GM21737 (cell line): ENCODE data around the gene PNMA1.

ENCODE experiments used
- ATAC-seq: cut with Tn5 transposase; IDR thresholded peaks from one replicate; pipeline ENCODE4 v1.9.1; 2021; ENCODE audit warnings: mild to moderate bottlenecking, moderate library complexity; ENCODE audit not compliant: unreplicated experiment

PNMA1 gene

DNA sequence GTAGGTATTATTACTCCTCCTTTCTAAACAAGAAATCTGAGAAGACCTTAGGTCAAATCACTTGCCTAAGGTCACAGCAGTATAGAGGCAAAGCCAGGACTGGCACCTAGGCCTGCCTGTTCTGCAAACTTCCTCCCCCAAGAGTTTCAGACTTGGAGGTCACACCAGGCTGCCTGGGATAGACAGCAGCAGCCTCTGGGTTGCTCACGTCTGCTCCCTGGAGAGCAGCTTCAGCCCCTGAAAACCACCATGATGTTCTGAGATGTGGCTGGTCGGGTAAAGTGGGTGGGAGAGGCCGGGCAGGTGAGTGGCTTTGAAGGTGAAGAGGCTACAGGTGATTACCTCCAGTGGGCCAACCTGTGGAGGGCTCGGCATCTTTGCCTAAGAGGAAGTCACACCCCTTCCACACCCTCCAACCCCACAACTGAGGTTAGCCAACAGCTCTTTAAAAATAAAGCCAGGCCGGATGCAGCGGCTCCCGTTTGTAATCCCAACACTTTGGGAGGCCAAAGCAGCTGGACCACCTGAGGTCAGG lies 37.0 kb upstream of the PNMA1 start:
- no peak for ATAC-seq

DNA sequence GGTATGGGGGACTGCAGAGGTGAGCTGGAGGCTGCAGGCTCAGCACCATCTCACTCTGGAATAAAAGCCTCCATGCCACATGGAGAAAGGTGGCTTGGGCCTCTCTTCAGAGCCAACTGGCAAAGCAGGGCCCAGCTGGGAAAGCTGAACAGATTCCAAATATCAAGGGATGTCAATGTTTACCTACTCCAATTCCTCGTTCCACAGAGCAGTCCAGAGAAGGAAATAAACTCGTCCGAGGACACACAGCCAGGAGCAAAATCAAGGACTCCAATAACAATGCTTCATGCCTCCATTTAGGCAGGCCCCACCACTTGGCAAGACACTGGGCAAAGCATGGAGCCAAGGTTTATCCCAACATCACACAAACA lies 36.3 kb upstream of the PNMA1 start:
- no peak for ATAC-seq

DNA sequence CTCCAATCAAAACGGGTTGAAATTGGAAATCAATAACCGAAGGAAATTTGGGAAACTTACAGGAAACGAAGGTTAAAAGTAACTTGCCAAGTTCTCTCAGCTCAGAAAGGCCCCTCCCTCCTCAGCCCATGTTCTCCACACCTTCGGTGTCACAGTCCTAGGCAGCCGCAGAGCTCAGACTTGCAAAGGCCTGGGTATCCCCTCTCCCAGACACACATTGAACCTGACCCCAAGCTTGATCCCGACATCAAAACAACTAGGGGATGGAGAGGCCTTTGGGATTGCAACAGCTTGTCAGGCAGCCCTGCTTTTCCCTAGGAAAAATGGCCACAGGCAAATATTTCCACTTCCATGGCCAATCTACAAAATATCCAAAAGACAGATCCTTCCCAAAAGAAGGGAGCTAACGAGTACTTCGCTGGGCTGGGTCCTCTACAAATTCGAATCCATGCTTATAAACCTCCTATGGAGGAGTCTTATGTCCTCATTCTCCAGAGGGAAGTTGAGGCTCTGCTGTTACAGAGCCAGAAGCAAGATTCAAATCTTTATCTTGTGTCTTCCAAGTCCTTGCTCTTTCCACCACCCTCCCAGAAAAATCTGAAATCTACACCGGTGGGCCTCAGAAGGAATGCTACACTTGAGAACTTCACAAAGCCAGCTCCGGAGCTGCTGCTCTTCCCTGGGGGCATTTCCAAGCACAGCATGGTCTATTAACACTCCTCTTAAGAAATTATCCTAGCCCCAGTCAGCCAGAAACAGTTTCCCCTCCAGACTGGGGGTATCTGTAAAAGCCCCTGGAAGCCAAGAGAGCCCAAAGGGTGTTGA lies 35.7 kb upstream of the PNMA1 start:
- no peak for ATAC-seq

DNA sequence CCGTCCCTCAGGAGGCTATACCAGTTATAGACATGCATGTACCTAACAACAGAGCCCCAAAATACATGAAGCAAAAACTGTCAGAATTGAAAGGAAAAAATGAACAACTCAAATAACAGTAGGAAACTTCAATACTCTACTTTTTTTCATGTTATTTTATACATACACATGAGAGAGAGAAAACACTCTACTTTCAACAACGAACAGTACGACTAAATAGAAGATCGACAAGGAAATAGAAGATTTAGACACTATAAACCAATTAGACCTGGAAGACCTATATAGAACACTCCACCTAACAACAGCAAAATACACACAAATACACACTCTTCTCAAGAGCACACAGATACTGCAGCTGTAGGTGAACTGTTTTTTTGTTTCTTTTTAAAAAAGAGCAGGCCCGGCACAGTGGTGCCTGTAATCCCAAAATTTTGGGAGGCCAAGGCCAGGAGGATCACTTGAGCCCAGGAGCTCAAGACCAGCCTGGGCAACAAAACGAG lies 34.7 kb upstream of the PNMA1 start:
- no peak for ATAC-seq

DNA sequence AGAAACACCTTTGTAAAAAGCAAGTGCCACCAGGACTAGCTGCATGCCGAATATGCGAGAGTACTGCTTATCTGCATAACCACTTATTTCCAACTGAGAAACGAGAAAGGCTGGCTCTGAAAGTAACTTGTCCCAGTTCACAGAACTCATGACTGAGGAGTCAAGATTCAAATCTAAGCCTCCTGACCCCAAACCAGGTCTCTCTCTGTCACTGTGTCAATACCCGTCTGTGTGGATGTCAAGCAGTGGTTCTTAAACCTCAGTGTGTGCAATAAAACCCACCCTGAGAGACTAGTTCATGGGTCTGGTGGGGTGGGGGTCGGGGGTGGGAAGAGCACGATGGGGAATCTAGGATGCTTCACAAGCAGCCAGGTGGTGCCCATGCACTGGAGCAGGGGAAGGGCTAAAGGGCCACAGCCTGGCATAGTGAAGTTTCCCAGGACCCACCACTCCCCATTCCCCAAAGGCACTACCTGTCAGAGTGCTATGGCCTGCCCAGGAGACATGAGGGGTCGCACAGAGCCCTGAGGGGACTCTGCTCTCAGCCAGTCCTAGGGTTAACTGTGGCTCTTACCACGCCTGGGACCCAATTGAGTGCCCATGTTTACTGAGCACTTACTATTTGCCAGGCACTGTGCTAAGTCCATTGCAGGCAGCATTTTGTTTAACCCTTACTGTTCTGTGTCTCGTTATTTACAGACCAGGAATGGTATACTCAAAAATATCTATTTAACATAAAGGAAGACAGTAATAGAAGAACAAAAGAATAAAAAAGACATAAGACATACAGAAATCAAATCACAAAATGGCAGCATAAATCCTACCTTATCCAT lies 33.4 kb upstream of the PNMA1 start:
- ATAC-seq, result no peak

DNA sequence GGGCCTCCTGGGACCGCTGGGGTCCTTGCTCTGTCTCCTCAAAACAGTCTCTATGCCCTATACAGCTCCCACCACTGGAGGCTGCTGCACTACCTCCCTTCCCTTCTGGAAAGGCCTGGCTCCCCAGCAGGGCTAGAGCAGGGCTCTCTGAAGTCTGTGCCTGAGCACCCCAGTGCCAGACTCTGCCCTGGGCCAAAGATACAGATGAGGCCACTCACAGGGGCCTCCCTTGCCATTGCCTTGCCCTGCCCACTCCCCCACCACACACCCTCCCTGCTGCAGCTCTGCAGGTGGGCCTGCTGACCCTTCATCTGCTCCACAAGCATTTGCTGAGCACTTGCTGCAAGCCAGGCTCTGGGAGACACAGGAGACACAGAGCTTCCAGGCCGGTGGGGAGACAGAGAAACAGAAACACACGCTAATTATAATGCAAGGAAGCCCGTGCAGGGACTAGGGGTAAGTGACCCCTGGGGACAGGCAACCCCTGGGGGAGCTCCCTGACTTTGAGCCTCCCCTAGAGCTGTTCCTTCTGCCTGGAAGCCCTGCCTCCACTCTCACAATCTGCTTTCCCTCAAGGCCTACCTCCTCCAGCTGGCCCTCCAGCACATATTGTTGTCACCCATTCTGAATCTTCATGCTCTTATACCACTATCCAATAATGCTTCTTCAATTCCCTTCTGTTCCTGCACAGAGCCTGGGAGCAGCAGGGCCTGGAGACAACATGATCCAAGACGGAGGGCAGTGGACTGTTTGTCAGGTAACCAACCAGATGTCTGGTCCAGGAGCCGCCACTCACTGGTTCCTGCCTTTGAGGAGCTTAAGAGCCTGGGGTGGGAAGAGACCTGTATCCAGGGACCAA lies 32.6 kb upstream of the PNMA1 start:
- no peak for ATAC-seq

DNA sequence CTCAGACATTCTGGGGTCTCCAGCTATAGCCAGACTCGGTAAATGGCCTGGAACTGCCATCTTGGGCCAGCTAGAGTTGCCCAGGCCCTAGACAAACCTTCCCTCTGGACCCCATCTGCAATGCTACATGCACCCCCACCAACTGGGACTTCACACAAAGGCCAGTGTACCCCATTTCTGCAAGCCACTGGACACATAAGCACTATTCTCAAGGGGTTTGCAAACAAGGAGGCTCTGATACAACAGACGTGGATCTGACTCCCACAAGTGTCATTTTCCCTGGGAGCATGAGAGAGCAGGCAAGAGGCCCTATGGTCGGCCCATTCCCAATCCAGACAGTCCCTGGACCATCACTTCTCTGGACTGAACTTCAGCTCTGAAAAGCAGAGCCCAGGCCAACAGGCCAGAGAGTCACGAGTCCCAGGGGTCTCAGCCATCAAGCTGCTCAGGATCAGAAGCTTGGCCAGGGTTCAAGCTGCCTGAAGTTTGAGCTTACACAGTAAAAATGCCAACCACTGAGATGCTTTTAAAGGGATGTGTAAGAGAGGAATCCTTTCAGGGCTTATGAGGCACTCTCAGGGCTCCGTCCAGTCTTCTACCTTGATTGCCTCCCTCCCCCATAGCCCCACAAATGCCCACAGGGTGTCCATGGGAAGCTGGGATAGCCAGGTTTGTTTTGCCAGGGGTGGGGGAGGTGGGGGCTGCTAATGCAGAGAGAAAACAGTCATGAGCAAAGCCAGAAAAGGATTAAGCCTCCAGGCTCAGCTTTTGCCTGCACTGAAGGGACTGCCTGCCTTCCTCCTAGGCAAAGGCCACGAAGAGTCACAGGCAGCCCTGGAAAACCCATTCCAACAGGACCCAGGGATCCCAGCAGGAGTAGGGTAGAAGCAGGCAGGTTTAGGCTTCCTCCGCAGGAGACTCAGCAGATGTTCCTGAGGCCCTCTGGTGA lies 31.7 kb upstream of the PNMA1 start:
- ATAC-seq, result no peak

DNA sequence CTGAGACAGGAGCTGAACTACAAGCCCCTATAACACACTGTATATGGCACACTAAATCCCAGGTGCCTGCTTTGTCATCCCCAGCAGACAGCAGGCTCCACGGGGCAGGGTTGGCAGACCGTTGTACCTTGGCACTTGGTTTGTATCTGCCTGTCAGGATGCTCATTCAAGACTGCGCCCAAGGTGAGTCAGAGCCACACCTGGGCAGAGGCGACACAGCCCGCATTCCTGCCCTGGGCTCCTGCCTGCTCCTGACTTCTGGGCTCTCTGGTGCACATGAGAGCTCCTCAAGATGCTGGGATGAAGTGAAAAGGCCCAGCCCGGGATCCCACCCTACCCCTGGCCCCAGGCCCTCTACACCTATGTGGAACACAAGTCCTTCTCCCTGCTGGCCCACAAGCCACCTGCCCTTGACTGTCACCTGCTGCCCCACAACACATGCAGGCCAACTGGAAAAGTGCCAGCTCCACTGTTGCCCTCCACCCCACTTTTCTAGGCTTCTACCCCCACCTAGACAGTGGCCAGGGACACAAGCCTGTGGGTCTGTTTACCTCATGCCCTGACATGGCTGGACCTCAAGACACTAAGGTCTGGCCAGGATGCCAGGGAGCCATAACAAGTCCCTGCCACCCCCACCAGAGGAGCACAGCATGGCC lies 30.8 kb upstream of the PNMA1 start:
- no peak for ATAC-seq

DNA sequence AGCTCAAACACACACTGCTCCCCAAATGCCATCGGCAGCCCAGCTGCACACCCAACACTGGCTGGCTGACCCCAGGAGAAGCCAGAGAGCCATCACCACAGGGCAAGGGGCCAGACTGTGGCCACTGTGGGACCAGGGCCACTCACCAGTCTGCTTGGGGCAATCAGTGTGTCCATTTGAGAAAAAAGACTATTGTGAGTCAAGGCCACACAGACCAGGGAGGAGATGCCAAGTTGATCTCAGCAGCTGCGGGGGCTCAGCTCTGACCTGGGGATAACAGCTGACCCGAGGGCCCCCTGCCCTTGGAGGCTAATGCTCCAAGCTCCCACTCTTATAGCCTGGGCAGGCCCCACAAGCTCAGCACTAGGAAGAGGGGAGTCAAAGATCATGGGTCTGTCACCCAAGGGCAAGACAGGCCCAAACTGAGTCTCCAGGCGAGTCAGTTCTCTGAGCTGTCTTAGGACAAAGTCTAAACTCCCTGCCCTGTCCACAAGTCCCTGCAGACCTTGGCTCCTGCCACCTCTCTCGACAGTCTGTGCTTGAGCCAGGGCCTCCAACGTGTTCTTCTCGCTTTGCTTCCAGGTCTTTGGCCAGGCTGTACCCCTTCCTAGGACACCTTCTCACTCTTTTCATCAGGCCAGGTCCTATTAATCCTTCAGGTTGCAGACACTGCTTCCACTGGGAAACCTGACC lies 30.1 kb upstream of the PNMA1 start:
- no peak for ATAC-seq

DNA sequence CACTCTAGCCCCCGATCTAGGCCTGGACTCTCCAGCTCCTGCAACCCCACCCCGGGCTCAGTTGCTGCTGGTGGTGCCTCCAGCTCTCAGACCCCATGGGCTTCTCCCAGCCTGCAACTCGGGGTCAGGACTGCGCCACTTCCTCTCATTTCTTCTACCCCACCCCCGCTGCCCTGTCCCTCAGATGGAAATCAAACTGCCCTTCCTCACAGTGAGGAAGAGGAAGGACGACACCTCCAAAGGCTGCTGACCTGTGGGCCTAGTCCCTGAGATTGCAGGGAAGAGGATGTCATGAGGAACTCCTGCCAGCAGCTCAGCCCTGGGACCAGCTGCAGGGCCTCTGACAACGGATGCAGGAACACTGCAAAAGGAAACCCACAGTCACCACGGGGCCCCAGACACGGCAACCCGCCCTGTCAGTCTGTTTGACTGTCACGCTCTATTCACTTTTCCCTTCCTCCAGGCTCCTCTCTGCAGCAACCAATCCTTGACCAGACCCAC lies 29.3 kb upstream of the PNMA1 start:
- ATAC-seq, result peak; percentile 45

DNA sequence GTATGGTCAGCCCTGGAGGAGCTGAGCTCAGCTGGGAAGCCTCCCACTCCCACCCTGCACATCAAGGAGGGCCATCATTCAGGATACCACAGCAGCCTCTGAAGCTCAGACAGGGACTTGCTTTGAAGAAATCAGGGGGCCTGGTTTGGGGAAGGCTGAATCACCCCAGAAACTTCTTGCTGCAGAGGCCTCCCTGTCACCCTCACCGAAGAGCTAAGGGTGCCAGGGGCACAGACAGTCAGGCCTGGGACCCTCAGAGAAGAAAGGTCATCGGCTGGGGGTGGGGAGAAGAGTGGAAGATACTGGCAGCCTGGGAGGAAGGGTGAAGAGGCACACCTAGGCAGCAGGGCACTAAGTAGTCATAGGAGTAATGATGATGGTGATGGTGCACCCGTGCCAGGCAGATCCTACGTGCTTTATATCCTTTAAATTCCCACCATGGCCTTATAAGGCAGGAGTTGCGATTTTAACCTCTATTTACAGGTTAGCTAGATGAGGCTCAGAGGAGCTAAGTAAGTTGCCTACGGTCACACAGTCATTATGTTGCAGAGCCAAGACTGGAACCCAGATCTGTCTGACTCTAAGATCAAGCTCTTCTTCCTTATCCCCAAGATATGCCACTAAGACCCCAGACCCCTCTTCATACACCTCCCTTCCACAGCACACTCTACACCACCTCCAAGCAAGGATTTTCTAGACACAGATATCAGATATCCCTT lies 28.5 kb upstream of the PNMA1 start:
- no peak for ATAC-seq

DNA sequence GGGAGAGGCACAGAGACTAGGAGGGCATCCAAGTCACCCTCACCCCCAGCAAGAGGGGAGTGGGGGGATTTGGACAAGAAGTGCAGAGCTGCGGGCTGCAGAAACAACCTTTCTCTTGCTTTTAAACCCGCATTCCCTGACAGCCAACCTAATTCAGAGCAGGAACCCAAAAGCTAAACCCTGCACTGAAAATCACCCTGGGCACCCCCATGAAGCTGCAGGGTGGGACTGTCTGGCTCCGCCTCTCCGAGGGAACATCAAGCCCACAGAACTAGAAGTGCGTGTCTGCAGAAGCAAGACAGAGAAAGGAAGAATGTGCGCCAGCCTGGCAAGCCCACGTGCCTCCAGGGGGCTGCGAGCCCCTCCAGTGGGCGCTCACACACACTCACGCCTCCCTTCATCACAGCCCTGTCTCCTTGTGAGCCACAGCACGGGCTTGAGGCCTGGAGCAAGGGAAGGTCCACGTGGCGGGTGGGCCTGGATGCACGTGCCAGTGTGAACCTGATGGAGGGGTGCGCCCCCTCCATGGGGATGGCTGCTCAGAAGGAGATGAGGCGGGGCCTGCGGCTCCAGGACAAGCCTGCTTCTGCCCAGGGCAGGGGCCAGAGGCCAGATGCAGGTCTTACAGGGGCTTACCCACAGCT lies 27.8 kb upstream of the PNMA1 start:
- no peak for ATAC-seq

DNA sequence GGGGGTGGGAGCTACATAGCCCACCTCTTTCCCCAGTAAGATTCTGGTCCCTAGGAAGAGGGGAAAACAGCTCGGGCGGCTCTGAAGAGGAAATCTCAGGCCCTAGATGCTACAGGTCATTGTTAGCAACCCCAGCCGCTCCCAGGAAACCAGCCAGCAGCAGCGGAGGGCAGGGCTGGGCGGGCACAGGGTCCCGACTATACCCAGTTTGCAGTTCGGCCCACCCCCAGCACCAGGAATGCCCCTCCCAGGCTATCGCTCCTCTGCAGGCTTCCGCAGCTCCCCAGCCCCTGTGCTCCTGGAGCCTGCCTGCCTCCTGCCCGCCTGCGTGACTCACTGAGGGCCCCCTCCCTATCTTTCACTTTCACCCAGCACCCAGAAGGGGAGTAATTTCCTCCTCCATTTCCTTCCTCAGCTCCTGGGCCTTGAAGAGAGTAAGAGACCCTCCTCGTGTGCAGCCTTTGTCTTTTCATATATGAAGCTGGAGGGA lies 27.2 kb upstream of the PNMA1 start:
- ATAC-seq, result peak; percentile 44

DNA sequence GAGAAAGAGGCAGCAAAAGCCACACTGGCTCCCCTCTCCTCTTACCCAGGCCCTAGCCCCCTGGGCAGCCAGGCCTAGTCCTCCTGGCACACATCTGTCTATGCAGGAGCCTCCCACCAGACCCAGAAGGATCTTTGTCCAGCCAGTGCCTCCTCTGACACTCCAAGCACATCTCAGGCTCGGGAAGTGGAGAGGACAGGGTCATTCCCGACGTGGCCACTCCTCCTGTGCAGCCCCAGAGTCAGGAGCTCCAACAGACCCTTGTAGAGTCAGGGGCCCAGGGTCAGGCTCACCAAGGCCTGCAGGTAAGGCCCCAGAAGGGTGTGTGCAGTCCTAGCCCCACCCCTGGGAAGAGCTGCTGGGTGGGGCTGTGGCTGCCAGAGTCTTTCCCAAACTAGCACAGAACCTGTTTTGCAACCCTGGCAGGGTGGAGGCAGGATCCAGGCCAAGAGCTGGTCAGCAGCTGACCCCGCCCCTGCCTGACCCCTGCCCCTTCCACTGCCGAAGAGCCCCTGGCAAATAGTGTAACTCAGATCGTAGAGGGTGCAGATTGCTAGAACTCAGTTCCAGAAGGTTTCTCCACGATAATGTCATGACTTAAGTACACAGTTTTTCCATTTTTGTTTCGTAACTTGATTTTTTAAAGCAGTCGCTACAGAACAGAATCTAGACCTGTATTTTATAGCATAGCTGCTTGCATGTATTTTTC lies 26.6 kb upstream of the PNMA1 start:
- ATAC-seq, result no peak

DNA sequence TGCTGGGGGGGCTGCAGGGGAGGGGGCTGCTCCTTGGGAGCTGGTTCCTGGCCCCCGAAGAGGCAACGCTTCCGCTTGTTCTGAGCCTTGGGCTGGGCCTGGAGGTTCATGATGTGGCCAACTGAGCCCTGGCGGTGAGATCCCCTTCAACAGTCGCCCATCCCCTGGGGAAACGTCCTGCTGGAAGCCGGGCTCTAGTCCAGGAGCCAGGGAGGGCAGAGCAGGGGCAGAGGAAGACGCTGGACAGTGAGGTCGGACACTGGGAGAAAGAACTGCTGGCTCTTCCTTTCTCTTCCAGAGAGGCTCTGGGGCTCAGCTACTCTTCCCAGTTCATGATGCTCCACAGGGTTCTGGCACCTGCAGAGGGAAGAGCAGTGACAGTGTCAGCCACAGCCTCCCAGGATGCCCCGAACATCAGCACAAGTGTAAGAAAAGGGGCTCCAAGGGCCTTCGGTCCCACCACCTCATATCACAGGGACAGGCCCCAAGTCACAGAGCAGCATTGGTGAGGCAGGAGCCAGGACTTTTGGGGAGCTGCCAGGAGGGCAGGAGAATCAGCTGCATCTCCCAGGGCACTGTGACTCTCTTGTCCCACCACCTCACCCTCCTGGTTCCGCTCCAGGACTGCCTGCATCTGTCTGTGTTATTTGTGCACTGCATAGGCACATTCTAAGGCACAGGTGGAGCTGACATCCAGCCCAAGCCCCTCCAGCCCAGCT lies 25.9 kb upstream of the PNMA1 start:
- ATAC-seq, result no peak
